CD4-positive, alpha-beta memory T cell (primary cell): ENCODE data around the gene MAL. TPM values are rescaled to one million over a fixed set of nuclear protein-coding genes. Genes with fewer than 3 reads are reported as not detected.

Source experiments
- CTCF ChIA-PET: fragments of 350-600 bp; sonication (Branson Sonifier 250); formaldehyde crosslinking; loops from one replicate; lab custom pipeline; 2021; ENCODE audit warnings: inconsistent platforms; ENCODE audit not compliant: partially characterized antibody; lab: Charles Lee
- POLR2A ChIA-PET: fragments of 350-600 bp; sonication (Branson Sonifier 250); formaldehyde crosslinking; loops from one replicate; lab custom pipeline; 2021; ENCODE audit not compliant: partially characterized antibody; lab: Charles Lee
- DNase-seq, 5 donors: peaks; one replicate each; pipeline versions ENCODE4 v3.0.0 to v3.0.0-alpha.2; 2020 to 2022; ENCODE audit warnings: mixed read lengths in 1 of 5
- H3K27ac ChIP-seq: one replicate; pipeline ENCODE4 v1.7.0; 2013; ENCODE audit warnings: low read depth, low read length
- H3K27me3 ChIP-seq: 2 replicates; pipeline ENCODE4 v1.7.0; 2013; ENCODE audit warnings: mild to moderate bottlenecking, low read length, moderate library complexity; ENCODE audit not compliant: insufficient read depth
- H3K36me3 ChIP-seq: 2 replicates; pipeline ENCODE4 v1.7.0; 2013; ENCODE audit warnings: mild to moderate bottlenecking, low read length, moderate library complexity; ENCODE audit not compliant: insufficient read depth
- H3K4me1 ChIP-seq: 2 replicates; pipeline ENCODE4 v1.7.0; 2013; ENCODE audit warnings: mild to moderate bottlenecking, low read length, moderate library complexity; ENCODE audit not compliant: insufficient read depth
- H3K4me3 ChIP-seq, 2 donors: one replicate each; pipeline ENCODE4 v1.7.0; 2013; ENCODE audit warnings: low read length in 2 of 2, mild to moderate bottlenecking in 1 of 2
- H3K9me3 ChIP-seq, 2 donors: one replicate each; pipeline ENCODE4 v1.7.0; 2013; ENCODE audit warnings: low read length in 2 of 2, control low read depth in 1 of 2; ENCODE audit not compliant: control insufficient read depth in 1 of 2
- H3K27ac Mint-ChIP-seq, 7 donors: one replicate each; pipeline ENCODE4 v1.8.0; 2020 to 2021; ENCODE audit warnings: mixed read lengths in 7 of 7, mild to moderate bottlenecking in 6 of 7, inconsistent platforms in 3 of 7, moderate library complexity in 3 of 7
- H3K27me3 Mint-ChIP-seq, 2 donors: one replicate each; pipeline ENCODE4 v1.8.0; 2020 to 2021; ENCODE audit warnings: mixed read lengths in 2 of 2
- H3K36me3 Mint-ChIP-seq, 2 donors: one replicate each; pipeline ENCODE4 v1.8.0; 2020 to 2021; ENCODE audit warnings: mixed read lengths in 2 of 2, inconsistent platforms in 1 of 2, mild to moderate bottlenecking in 1 of 2
- H3K4me1 Mint-ChIP-seq, 4 donors: one replicate each; pipeline ENCODE4 v1.8.0; 2020 to 2021; ENCODE audit warnings: mixed read lengths in 4 of 4, mild to moderate bottlenecking in 1 of 4
- H3K4me3 Mint-ChIP-seq, 8 donors: one replicate each; pipeline ENCODE4 v1.8.0; 2020 to 2021; ENCODE audit warnings: mixed read lengths in 8 of 8, mild to moderate bottlenecking in 7 of 8, moderate library complexity in 6 of 8, inconsistent platforms in 3 of 8
- H3K9me3 Mint-ChIP-seq, 8 donors: one replicate each; pipeline ENCODE4 v1.8.0; 2020 to 2021; ENCODE audit warnings: mixed read lengths in 8 of 8, mild to moderate bottlenecking in 5 of 8, inconsistent platforms in 3 of 8, moderate library complexity in 1 of 8
- intact Hi-C: fragments of 100-400 bp; cut with micrococcal nuclease; formaldehyde crosslinking; loops from one replicate; pipeline ENCODE4 v1.15.1; 2023
- polyA plus RNA-seq, 2 donors: library from polyadenylated mRNA; unstranded; fragments of 300-500 nt; fragmentation: Illumina TruSeq; gene quantifications; one replicate each; pipeline ENCODE4 v1.2.3, GENCODE V29; 2021
- total RNA-seq, 2 experiments: library from RNA; stranded (reverse); gene quantifications; one replicate each; pipeline ENCODE4 v1.2.3, GENCODE V29; 2021

Gene MAL
- total and polyA plus RNA-seq, 4 experiments from 2014 or later: 108 to 274 (median 192) TPM

GRCh38 chr2:95060446-95061118 is 35.1 kb downstream of the MAL start:
- peaks cover 23 to 52% (median 41%) of the 10 kb centered on the region in 4 donors for H3K4me1 Mint-ChIP-seq
- no peaks in the 10 kb centered on the region for H3K9me3 Mint-ChIP-seq
- no peaks in the 10 kb centered on the region for H3K27me3 ChIP-seq
- H3K9me3 ChIP-seq: no peaks in the 10 kb centered on the region
- H3K27ac ChIP-seq: no peak overlapping the region
- H3K27ac Mint-ChIP-seq: peak overlapping the region in 2 of 7 donors; percentile 72 to 74
- no peaks in the 10 kb centered on the region for H3K27me3 Mint-ChIP-seq
- no peak overlapping the region for H3K4me3 Mint-ChIP-seq
- H3K4me1 ChIP-seq: peaks cover 43% of the 10 kb centered on the region
- no peak for DNase-seq
- CTCF ChIA-PET: interaction anchor here (6.8 to 9.8 kb wide), 2 partner anchors 17 to 36 kb away, joined by 56 to 153 read pairs; partner anchors contain the start of gene MAL
- H3K4me3 ChIP-seq: no peak overlapping the region
- POLR2A ChIA-PET: interaction anchor here (0.8 to 17.6 kb wide), 3 partner anchors 16 to 38 kb away, joined by 3 to 225 read pairs (median 4); no protein-coding TSS in a partner anchor
- H3K36me3 ChIP-seq: no peaks in the 10 kb centered on the region
- intact Hi-C loops: no loop called here
- H3K36me3 Mint-ChIP-seq: no peaks in the 10 kb centered on the region

- H3K4me3 ChIP-seq: no peak overlapping the region
- H3K27ac Mint-ChIP-seq: peak overlapping the region in 4 of 7 donors; percentile 13 to 74 (median 60)
- H3K9me3 ChIP-seq: no peaks in the 10 kb centered on the region
- no peaks in the 10 kb centered on the region for H3K27me3 ChIP-seq
- H3K4me1 ChIP-seq: peaks cover 38% of the 10 kb centered on the region
- peaks cover 18 to 46% (median 35%) of the 10 kb centered on the region in 4 donors for H3K4me1 Mint-ChIP-seq
- no peaks in the 10 kb centered on the region for H3K9me3 Mint-ChIP-seq
- no peaks in the 10 kb centered on the region for H3K27me3 Mint-ChIP-seq
- DNase-seq: no peak
- ChIA-PET CTCF (interaction anchor here (2.5 to 9.8 kb wide), 4 partner anchors 8 to 54 kb away, joined by 8 to 153 read pairs (median 40); partner anchors contain the start of gene MAL), POLR2A (interaction anchor here (0.6 to 17.6 kb wide), 5 partner anchors 8 to 39 kb away, joined by 3 to 225 read pairs (median 4); no protein-coding TSS in a partner anchor)
- intact Hi-C loops: no loop called here
- no peaks in the 10 kb centered on the region for H3K36me3 ChIP-seq
- H3K27ac ChIP-seq: no peak overlapping the region
- H3K4me3 Mint-ChIP-seq: peak overlapping the region in 1 of 8 donors; percentile 12
- H3K36me3 Mint-ChIP-seq: no peaks in the 10 kb centered on the region
Observed at GRCh38 chr2:95061119-95061512, 35.6 kb downstream of the MAL start.

GRCh38 chr2:95061601-95062183 is 36.2 kb downstream of the MAL start:
- Histone ChIP-seq H3K9me3 (no peaks in the 10 kb centered on the region), H3K4me1 (peaks cover 32% of the 10 kb centered on the region), H3K27me3 (no peaks in the 10 kb centered on the region), H3K27ac (no peak overlapping the region), H3K4me3 (no peak overlapping the region), H3K36me3 (no peaks in the 10 kb centered on the region)
- Mint-ChIP-seq H3K27me3 (no peaks in the 10 kb centered on the region), H3K36me3 (no peaks in the 10 kb centered on the region), H3K4me3 (peak overlapping the region in 5 of 8 donors; percentile 12 to 75 (median 30)), H3K4me1 (peaks cover 17 to 41% (median 31%) of the 10 kb centered on the region in 4 donors), H3K27ac (peak overlapping the region; percentile 37 to 90 (median 69)), H3K9me3 (no peaks in the 10 kb centered on the region)
- POLR2A ChIA-PET: interaction anchor here (0.5 to 17.6 kb wide), 9 partner anchors 8 to 60 kb away, joined by 3 to 225 read pairs (median 4); partner anchors contain the start of genes MAL and MRPS5
- CTCF ChIA-PET: interaction anchor here (1.5 to 9.8 kb wide), 6 partner anchors 8 to 75 kb away, joined by 3 to 153 read pairs (median 16); partner anchors contain the start of gene MAL
- no peak for DNase-seq
- intact Hi-C loops: loop anchor here (2.0 kb wide), 1 partner anchor 15 kb away; no protein-coding TSS in a partner anchor

GRCh38 chr2:95062242-95063085 is 37.0 kb downstream of the MAL start:
- H3K4me1 ChIP-seq: peaks cover 30% of the 10 kb centered on the region
- H3K4me3 Mint-ChIP-seq: peak overlapping the region; percentile 37 to 79 (median 64)
- DNase-seq: no peak
- H3K27ac ChIP-seq: peak overlapping the region; percentile 12
- H3K27ac Mint-ChIP-seq: peak overlapping the region; percentile 54 to 96 (median 89)
- intact Hi-C loops: loop anchor here (2.0 kb wide), 1 partner anchor 14 kb away; no protein-coding TSS in a partner anchor
- H3K27me3 ChIP-seq: no peaks in the 10 kb centered on the region
- no peaks in the 10 kb centered on the region for H3K36me3 Mint-ChIP-seq
- POLR2A ChIA-PET: interaction anchor here (0.5 to 17.6 kb wide), 12 partner anchors 9 to 103 kb away, joined by 3 to 225 read pairs (median 4); partner anchors contain the start of genes MAL, MRPS5 and ZNF514
- H3K27me3 Mint-ChIP-seq: no peaks in the 10 kb centered on the region
- CTCF ChIA-PET: interaction anchor here (1.3 to 9.8 kb wide), 7 partner anchors 9 to 76 kb away, joined by 3 to 153 read pairs (median 8); partner anchors contain the start of gene MAL
- no peak overlapping the region for H3K4me3 ChIP-seq
- H3K9me3 ChIP-seq: no peaks in the 10 kb centered on the region
- H3K9me3 Mint-ChIP-seq: no peaks in the 10 kb centered on the region
- H3K4me1 Mint-ChIP-seq: peaks cover 17 to 37% (median 29%) of the 10 kb centered on the region in 4 donors
- H3K36me3 ChIP-seq: no peaks in the 10 kb centered on the region

GRCh38 chr2:95063086-95063958 is 37.8 kb downstream of the MAL start:
- peak overlapping the region in 7 of 8 donors; percentile 22 to 75 (median 58) for H3K4me3 Mint-ChIP-seq
- ChIA-PET POLR2A (interaction anchor here (0.6 to 17.6 kb wide), 11 partner anchors 8 to 1454 kb away, joined by 3 to 225 read pairs (median 5); partner anchors contain the start of genes MAL, MRPS5 and ZNF514), CTCF (interaction anchor here (0.6 to 9.8 kb wide), 8 partner anchors 8 to 77 kb away, joined by 3 to 153 read pairs (median 6); partner anchors contain the start of gene MAL)
- Histone ChIP-seq H3K27ac (peak overlapping the region; percentile 12), H3K4me3 (no peak overlapping the region), H3K4me1 (peaks cover 30% of the 10 kb centered on the region), H3K9me3 (no peaks in the 10 kb centered on the region), H3K27me3 (no peaks in the 10 kb centered on the region), H3K36me3 (no peaks in the 10 kb centered on the region)
- H3K27ac Mint-ChIP-seq: peak overlapping the region; percentile 14 to 96 (median 65)
- no peaks in the 10 kb centered on the region for H3K27me3 Mint-ChIP-seq
- peaks cover 17 to 37% (median 27%) of the 10 kb centered on the region in 4 donors for H3K4me1 Mint-ChIP-seq
- DNase-seq: no peak
- H3K9me3 Mint-ChIP-seq: no peaks in the 10 kb centered on the region
- no peaks in the 10 kb centered on the region for H3K36me3 Mint-ChIP-seq
- intact Hi-C loops: loop anchor here (2.0 kb wide), 1 partner anchor 13 kb away; no protein-coding TSS in a partner anchor
